Measurements from ENCODE around the gene PHRF1. TPM values are rescaled to one million over a fixed set of nuclear protein-coding genes. Genes with fewer than 3 reads are reported as not detected.
A peak's percentile ranks its signal among the peaks of the same experiment; 100 is the strongest.
"Not testable (repeated sequence)": the region's sequence is repeated elsewhere in the genome, so short reads cannot be mapped to it uniquely, and the experiment has no call there.

PHRF1 gene
- total and polyA plus RNA-seq, 2 donors from 2014 or later, result 7.5 to 30.9 TPM

DNA sequence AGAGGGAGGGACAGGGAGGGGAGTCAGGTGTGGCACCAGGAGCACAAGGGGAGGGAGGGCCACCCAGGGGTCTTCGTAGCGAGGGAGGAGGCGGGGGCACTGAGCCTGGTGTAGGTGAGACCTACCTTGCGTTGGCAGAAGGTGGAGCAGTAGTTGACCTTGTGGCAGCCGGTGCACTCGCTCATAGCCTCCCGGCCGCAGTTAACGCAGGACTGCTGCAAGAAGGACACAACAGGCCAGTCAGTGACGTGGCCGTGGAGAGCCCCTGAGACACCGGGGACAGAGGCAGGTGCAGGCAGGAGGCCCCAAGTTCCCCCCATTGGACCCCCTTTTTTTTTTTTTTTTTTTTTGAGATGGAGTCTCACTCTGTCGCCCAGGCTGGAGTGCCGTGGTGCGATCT, 77.6 kb downstream of the PHRF1 start:
- Histone ChIP-seq H3K36me3 (ENCODE audit: control insufficient read depth in 2 of 3, insufficient read depth in 3 of 3, low read length in 3 of 3) (no peaks in the 10 kb centered on the region), H3K9ac (ENCODE audit: low read length in 3 of 3) (no peak overlapping the region), H3K9me3 (ENCODE audit: control insufficient read depth in 2 of 3, insufficient read depth in 1 of 3, low read length in 3 of 3) (no peaks in the 10 kb centered on the region), H3K4me1 (ENCODE audit: control insufficient read depth in 2 of 3, insufficient read depth in 2 of 3, low read depth in 1 of 3, low read length in 3 of 3) (no peaks in the 10 kb centered on the region), H3K27me3 (ENCODE audit: control insufficient read depth, insufficient read depth, low read length) (no peaks in the 10 kb centered on the region), H3K27ac (ENCODE audit: low read depth in 2 of 2, low read length in 2 of 2) (no peak overlapping the region), H3K4me3 (ENCODE audit: low read length in 3 of 3) (no peak overlapping the region)
- FAIRE-seq (no peak), DNase-seq (no peak)
- TF ChIP-seq, protein P1, sequence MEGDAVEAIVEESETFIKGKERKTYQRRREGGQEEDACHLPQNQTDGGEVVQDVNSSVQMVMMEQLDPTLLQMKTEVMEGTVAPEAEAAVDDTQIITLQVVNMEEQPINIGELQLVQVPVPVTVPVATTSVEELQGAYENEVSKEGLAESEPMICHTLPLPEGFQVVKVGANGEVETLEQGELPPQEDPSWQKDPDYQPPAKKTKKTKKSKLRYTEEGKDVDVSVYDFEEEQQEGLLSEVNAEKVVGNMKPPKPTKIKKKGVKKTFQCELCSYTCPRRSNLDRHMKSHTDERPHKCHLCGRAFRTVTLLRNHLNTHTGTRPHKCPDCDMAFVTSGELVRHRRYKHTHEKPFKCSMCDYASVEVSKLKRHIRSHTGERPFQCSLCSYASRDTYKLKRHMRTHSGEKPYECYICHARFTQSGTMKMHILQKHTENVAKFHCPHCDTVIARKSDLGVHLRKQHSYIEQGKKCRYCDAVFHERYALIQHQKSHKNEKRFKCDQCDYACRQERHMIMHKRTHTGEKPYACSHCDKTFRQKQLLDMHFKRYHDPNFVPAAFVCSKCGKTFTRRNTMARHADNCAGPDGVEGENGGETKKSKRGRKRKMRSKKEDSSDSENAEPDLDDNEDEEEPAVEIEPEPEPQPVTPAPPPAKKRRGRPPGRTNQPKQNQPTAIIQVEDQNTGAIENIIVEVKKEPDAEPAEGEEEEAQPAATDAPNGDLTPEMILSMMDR (IDR thresholded peaks at IDR 0.05; ENCODE audit: borderline replicate concordance, extremely low read depth, insufficient read depth), result no peak
- intact Hi-C loops (cut with DNase I), result no loop called here

DNA sequence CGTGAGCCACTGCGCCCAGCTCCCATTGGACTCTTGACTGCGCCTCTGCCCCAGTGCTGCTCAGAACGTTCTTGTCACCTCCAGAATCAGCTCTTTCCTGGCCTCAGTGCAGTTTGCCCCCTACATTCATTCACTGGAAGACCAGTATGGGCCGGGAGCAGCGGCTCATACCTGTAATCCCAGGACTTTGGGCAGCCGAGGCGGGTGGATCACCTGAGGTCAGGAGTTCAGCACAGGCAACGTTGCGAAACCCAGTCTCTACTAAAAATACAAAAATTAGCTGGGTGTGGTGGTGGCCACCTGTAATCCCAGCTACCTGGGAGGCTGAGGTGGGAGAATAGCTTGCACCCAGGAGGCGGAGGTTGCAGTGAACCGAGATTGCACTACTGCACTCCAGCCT, 78.2 kb downstream of the PHRF1 start:
- intact Hi-C loops (cut with DNase I); H3K36me3 ChIP-seq (ENCODE audit: control insufficient read depth in 2 of 3, insufficient read depth in 3 of 3, low read length in 3 of 3); H3K27me3 ChIP-seq (ENCODE audit: control insufficient read depth, insufficient read depth, low read length); H3K27ac ChIP-seq (ENCODE audit: low read depth in 2 of 2, low read length in 2 of 2); H3K4me3 ChIP-seq (ENCODE audit: low read length in 3 of 3); H3K9ac ChIP-seq (ENCODE audit: low read length in 3 of 3); FAIRE-seq; DNase-seq; H3K4me1 ChIP-seq (ENCODE audit: control insufficient read depth in 2 of 3, insufficient read depth in 2 of 3, low read depth in 1 of 3, low read length in 3 of 3); H3K9me3 ChIP-seq (ENCODE audit: control insufficient read depth in 2 of 3, insufficient read depth in 1 of 3, low read length in 3 of 3): not testable (repeated sequence)

GRCh38 chr11:655036-655726, 78.9 kb downstream of the PHRF1 start:
- Histone ChIP-seq H3K27me3 (ENCODE audit: control insufficient read depth, insufficient read depth, low read length) (no peaks in the 10 kb centered on the region), H3K27ac (ENCODE audit: low read depth in 2 of 2, low read length in 2 of 2) (peak overlapping the region; percentile 32 to 71), H3K4me3 (ENCODE audit: low read length in 3 of 3) (no peak overlapping the region), H3K9me3 (ENCODE audit: control insufficient read depth in 2 of 3, insufficient read depth in 1 of 3, low read length in 3 of 3) (no peaks in the 10 kb centered on the region), H3K9ac (ENCODE audit: low read length in 3 of 3) (no peak overlapping the region), H3K4me1 (ENCODE audit: control insufficient read depth in 2 of 3, insufficient read depth in 2 of 3, low read depth in 1 of 3, low read length in 3 of 3) (no peaks in the 10 kb centered on the region), H3K36me3 (ENCODE audit: control insufficient read depth in 2 of 3, insufficient read depth in 3 of 3, low read length in 3 of 3) (no peaks in the 10 kb centered on the region)
- TF ChIP-seq, protein P1 (IDR thresholded peaks at IDR 0.05; ENCODE audit: borderline replicate concordance, extremely low read depth, insufficient read depth), result no peak
- intact Hi-C loops (cut with DNase I), result no loop called here
- no peak for FAIRE-seq
- peak in 2 of 5 donors; percentile 54 to 55 for DNase-seq

- Histone ChIP-seq H3K4me3 (ENCODE audit: low read length in 3 of 3) (no peak overlapping the region), H3K27me3 (ENCODE audit: control insufficient read depth, insufficient read depth, low read length) (no peaks in the 10 kb centered on the region), H3K9me3 (ENCODE audit: control insufficient read depth in 2 of 3, insufficient read depth in 1 of 3, low read length in 3 of 3) (no peaks in the 10 kb centered on the region), H3K9ac (ENCODE audit: low read length in 3 of 3) (no peak overlapping the region), H3K36me3 (ENCODE audit: control insufficient read depth in 2 of 3, insufficient read depth in 3 of 3, low read length in 3 of 3) (no peaks in the 10 kb centered on the region), H3K4me1 (ENCODE audit: control insufficient read depth in 2 of 3, insufficient read depth in 2 of 3, low read depth in 1 of 3, low read length in 3 of 3) (no peaks in the 10 kb centered on the region), H3K27ac (ENCODE audit: low read depth in 2 of 2, low read length in 2 of 2) (no peak overlapping the region)
- DNase-seq, result no peak
- TF ChIP-seq, protein P1 (IDR thresholded peaks at IDR 0.05; ENCODE audit: borderline replicate concordance, extremely low read depth, insufficient read depth), result no peak
- intact Hi-C loops (cut with DNase I), result no loop called here
- no peak for FAIRE-seq
These were observed 80.2 kb downstream of the PHRF1 start for GRCh38 chr11:656426-656825.

All from kidney (tissue), 14 donors.